HG03565 (cell line): Measurements from ENCODE around the gene GFRA1.
"Not testable (repeated sequence)": the region's sequence is repeated elsewhere in the genome, so short reads cannot be mapped to it uniquely, and the experiment has no call there.

ENCODE experiments used
- ATAC-seq: cut with Tn5 transposase; IDR thresholded peaks from one replicate; pipeline ENCODE4 v1.9.1; 2021; ENCODE audit warnings: mild to moderate bottlenecking, moderate library complexity; ENCODE audit not compliant: unreplicated experiment

Gene GFRA1

DNA sequence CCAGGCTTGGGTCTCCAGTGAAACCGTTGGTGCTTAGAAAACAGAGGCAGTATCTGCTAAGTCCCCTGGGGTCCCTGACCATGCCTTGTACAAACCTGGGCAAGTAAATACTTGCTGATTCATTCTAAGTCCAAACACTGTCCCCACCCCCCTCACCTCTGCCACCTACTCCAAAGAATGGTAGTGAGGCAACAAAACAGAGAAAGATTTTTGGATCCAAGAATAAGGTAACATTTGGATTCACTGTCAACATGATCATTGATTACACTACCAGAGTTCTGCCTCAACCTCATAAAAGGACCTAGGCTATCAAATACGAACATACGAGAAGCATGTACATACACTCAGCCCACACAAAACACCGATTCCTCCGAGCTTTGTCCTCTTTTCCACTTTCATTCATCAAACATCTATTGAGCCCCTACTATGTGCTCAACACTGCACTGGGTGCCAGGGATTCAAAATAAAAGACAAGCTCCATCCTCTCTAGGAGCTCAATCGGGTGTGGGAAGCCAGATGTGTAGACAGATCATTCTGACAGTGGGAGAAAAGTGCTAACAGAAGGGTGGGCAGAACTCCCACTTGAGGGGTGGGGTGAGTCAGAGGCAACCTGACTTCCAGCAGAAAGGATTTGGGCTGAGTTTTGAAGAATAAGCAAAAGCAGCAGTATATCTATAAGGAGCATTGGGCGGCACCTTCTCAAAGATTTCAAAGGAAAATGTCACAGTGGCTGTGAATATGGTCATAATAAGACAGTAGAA lies 71.2 kb downstream of the GFRA1 start:
- no peak for ATAC-seq

DNA sequence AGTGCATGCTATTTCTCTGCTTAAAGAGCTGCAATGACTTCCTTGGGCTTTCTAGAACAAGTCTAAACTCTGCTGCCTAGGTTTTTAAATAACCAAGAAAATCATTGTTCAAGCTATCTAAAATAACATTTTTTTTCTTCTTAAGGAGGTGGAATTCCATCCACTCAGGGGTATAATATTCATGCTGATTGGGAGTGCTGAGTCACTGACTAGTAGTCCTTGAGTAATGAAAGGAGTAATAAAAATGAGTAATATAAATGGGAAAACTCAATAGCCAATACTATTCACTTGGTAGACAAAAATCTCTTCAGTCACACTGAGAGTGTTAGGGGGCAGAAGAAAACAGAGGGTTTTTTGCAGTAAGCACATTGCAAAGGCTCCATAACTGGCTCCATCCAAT lies 72.0 kb downstream of the GFRA1 start:
- no peak for ATAC-seq

DNA sequence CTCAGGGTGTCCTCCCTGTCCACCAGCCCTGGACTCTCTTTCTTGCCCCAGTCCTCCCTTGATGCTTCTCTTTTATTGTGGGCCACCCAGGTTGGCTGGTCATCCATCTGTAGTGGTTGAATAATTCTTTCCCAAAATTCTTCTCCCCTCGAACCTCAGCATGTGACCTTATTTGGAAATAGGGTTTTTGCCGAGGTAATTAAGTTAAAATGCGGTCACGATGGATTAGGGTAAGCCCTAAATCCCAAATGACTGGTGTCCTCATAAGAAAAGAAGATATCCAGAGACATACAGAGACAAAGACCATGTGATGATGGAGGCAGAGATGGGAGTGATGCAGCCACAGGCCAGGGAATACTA lies 74.3 kb downstream of the GFRA1 start:
- no peak for ATAC-seq

DNA sequence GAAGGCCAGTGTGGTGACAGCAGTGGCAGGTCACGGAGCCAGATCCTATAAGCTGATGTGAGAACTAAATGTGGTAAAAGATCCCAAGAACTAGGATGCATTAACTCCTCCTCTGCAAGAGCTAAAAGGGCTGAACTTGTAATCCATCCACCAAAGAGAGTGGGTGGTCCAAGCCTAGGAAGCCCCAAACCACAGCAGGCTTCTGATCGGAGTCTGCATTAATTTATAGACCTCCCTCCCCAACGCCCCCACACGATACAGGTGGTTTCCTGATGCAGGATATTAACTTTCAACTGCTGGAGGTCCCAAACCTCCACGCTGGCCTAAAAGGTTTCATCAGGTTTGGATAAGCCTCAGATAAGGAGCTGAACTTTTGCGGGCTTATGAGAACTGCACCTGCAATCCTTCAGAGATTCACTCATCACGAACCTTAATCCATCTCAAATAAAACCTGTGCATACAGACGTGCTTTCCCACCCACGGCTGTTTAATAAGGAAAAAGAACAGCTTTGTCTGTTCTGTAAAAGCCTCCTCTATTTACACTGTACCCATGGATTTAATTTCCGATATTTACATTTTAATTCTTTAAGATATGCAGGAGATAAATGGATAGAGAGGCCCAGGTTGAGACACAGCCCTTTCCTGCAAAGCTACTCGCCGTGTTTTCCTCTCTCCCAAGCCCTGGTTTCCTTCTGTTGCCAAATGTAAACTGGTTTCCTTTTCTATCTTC lies 74.9 kb downstream of the GFRA1 start:
- no peak for ATAC-seq

DNA sequence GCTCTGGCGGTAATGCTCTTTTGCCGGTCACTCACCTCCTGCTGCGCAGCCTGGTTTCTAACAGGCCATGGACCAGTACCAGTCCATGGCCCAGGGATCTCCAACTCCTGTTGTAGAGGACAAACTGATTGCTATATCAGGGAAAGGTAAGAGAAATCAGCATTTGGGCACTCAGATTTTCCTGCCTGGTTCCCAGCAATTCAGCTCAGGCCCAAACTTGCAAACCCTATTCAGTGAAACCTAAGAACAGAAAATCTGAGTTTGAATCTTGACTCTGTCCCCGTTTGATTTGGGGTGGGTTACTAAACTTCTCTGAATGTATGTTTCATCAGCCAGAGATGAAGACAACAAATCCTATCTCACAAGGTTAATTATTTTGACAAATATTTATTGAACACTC lies 77.4 kb downstream of the GFRA1 start:
- ATAC-seq, result no peak

DNA sequence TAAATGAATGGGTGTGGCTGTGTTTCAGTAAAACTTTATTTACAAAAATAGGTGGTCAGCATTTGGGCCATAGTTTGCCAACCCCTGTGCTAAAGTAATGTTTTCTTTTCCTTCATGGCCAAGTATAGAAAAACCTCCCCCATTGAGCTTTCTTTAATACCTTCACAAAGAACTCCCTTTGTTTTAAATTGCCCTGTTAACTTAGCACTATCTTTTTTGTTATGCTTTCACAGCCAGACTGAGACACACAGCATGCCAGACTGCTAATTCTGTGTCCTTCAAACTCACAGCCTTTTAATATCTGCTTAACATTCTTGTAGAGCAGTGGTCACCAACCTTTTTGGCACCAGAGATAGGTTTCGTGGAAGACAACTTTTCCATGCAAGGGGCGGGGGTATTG lies 78.0 kb downstream of the GFRA1 start:
- ATAC-seq, result no peak

DNA sequence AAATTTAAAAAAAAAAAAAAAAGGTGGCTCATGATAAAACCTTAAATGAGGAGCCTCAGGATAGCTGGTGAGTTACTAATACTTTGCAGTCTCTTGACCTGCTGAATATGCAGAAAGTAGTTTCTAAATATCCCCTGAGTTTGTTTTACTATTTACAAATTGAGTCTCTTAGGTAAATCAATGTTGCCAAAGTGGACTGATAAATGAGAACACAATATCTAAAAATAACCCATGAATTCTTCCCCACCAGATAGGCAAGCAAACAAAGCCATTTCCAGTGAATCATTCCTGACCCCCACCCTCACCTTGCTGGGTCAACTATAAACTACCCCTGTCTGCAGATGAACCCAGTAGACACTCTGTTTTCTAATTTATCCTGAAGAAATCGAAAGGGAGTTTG lies 78.9 kb downstream of the GFRA1 start:
- no peak for ATAC-seq

DNA sequence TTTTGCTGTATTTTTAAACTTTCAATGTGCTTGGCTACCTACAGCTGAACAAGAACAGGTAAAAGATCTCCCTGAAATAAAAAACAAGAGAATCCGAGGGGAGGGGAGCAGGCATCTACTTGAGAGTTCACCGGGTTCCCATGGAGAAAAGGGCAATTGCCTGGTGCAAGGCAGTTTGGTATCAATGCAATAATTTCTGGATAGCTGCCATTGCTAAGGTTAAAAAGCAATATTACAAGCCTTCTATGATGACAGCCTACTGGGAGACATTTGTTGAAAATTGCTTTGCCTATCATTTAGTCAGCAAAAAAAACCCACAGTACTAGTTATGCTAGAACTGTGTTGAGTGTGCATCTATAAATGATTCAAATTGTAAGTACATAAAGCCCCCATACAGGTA lies 82.1 kb downstream of the GFRA1 start:
- ATAC-seq, result no peak

DNA sequence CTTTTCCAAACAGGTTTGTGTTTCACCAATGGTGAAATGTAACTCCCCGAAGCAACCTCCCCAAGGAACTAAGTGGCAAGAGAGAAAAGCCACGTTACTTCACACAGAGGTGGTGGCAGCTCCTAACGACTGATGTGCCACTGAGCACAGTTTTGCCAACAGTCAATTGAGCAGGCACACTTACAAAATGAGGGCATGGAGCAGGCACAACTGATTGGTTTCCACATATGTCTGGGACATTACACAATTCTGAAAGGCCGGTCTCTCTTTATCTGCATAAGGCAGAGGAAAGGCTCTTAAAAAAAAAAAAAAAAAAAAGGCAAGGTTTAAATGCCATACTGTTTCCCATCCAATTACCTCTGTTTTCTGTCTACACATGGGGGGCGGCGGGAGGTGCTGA lies 86.7 kb downstream of the GFRA1 start:
- no peak for ATAC-seq

DNA sequence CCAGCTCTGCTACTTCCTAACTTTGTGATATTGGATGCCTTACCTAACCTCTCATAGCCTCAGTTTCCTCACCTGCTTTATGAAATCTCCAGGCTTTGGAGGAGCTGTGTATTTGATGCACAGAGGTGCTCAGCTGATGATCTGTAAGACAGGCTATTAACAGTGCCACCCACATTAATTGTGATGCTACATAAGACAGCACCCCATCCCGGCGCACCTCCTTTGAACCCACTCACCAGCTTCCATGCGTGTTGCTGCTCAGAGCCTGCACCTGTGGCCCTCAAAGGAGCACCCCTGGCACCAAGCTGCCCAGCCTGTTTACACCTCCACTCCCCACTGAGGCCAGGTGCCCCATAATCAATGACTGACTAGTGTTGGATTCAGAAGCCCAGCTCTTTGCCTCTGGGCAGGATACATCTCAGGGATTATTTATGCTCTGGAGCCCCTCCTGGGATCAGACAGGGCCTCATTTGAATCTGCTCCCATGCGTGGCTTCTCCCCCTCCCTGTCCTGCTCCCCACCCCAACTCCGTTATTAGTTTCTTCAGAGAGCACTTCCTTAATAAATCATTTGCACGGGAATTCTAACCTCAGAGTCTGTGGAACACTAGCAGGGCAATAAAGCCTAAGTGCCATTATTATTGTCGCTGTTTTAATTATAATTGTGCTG lies 87.7 kb downstream of the GFRA1 start:
- no peak for ATAC-seq

DNA sequence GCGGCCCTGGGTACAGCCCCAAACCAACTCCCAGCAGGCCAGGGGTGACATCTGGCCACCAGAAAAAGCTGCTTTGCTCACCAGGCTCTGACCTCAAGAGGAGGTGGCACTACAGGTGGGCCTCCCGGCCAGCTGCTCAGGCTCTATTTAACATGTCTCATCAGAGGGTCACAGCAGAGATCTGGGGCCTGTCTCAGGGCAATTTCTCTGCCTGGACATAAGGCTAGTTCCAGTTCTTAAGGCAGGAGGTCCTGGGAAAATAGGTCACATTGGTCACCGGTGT lies 88.6 kb downstream of the GFRA1 start:
- no peak for ATAC-seq

DNA sequence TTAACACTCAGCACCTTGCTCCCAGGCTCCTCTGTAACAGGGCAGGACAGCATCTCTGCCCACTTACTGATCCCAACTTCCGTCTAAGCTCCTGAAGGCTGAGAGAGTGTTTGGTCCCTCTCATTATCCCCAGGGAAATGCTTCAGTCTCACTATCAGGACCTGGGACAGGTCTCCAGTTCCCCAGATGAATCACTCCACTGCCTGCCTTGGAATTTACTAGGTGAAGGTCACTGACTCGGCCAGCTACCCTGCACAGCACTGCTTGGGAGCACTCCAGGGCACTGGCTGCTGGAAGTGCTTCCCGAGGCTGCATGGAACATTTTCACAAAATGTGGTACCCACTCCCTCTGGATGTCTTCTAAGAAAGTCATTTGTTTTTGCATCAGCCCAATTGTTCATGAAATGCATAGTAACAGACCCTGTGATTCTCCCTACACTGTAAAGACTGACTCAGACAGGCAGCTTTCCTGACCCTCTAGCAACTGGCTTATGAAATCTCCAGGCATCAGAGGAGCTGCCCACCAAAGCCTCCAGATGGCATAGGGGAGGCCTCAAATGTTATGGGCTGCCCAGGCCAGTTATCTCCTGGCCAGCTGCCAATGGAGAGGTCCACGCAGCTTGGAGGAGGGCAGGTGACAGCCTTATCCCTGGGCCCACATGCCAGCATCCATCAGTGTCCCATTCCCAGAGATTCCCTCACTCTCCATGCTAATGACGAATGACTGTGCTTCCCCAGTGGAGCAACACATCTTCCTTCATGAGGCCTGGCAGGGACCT lies 89.1 kb downstream of the GFRA1 start:
- ATAC-seq, result no peak

DNA sequence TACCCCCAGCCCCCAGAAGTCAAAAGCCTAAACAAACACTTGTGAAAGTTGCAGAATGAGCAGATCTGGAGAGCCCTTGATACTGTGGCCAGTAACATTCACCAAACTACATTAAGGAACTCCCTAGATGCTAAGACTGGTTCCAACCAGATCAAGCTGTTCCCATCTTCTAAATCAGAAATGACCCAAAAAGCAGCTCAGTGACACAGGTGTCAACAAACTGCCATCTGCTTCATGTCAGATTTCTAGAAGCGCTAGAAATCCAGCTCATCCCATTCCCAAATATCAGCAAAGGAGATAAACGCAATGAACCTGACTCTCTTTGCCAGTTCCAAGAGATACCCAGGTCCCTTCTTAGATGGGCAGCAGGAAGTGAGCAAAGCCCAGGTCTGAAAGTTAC lies 90.6 kb downstream of the GFRA1 start:
- no peak for ATAC-seq

DNA sequence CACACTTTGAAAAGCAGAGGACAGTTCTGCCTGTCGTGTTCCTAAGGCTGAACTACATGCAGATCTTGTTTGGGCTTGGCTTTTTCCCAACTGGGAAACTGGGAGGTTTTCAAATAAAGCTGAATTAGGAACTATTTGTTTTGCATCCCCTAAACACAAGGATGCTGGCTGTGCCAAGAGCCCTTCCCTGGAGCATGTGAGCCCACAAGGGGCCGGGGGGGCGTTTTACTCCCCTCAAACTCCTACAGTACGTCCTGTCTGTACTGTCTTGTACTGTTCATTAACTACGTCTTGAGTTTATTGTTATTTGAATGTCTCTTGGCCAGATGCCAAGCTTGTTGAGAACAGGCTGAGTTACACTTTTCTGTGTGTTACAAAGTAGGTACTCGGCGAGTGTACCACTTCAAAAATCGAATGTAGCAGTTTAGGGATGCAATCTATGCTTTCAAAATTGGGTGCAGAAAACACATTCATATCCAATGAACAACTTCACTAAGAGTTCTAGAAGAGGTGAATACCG lies 94.9 kb downstream of the GFRA1 start:
- ATAC-seq, result no peak

DNA sequence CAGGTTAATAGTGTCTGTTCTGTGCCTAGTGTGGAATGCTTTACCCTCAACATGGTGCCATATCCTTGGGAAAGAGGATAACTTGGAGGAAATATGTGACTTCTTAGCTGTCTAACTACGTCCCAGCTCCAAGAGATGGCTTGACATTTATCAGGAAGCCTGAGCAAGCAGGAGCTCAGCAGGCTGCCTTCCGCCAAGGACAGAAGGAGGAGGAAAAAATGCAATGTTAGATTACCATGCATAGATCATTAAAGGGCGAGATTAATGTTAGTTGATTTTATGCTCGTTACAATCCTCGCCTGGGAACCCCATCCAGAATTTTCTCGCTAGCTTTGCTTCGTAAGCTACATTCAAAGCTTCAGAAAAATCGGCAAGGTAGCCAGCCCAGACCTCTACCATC lies 97.8 kb downstream of the GFRA1 start:
- no peak for ATAC-seq

DNA sequence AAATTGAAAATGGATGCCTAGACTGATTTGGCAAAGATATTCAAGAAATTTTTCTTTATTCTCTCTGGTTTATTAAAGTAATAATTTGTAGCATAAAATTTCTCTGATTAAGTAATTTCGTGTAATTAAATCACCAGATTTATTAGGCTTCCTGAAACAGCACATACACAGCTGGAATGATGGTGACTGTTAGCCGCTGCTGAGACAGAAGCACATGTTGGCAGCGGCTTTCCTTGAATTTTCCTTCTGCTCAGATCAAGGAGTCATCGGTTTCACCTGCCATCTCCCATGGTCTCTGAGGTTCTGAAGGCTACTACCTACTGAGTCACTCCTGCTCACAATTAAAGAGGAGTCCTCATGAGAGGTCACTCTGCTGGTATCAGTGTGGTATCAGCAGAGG lies 101.5 kb downstream of the GFRA1 start:
- ATAC-seq, result no peak

DNA sequence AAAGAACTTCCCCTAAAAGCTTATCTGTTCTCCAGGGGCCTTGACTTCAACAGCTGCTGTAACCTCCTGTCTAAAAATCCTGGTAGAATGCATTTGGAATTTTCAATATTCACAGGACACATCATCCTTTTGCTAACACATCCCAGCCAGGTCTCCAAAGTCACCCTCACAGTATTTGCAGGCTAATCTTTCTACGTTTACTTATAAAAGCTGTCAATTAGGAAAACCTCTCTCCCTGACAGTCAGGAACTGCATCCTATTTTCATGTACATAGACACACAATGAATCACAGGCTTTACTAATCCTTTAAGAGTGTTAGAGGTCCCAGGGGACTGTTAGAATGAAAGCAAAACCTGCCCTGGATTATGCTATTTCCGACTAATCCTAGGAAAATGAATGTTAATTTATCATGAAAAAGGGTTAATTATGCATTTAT lies 102.2 kb downstream of the GFRA1 start:
- ATAC-seq, result no peak

DNA sequence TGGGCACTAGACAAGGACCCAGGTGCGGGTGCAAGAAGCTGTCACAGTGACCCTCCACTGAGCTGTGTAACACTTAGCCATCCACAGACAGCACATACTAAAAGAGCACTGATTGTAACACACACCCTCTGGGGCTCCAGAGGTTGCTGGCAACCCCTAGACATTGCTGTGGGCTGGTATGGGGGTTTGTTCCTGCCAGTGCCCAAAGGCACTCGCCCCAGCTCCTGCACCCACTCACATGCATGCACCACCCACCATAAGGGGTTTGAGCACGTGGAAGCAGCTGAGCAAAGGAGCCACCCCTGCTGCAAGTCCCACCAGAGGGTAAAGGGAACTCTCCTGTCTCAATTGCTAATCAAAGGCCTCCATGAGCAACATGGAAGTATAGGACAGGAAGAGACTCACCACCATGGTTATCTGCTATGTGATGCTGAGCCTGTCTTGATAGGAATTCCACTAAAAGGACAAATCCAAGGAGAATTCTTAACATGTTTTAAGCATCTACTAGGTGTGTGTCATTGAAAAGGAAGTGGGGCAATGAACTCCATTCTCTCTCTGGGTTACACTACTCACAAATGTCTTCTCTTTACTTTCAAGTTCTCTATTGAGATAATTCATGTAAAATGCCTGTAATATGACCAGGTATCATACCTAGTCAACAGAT lies 103.1 kb downstream of the GFRA1 start:
- ATAC-seq, result no peak

DNA sequence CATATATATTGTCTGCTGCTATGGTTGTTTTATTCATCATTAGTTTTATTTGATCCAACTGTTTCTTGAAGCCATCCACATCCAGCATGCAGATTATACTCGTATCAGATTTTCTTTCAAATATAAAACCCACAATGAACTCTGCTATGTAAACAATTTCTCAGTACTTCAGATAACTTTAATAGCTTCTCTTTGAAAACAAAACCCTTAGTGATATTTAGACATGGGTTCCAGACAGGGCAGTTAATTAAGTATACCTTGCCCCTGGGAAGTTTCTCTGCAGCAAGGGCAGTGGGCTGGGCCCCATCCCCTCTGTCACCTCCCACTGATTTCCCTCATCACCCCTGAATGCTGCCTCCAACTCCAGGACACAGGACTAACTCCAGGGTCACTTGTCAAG lies 104.3 kb downstream of the GFRA1 start:
- no peak for ATAC-seq

DNA sequence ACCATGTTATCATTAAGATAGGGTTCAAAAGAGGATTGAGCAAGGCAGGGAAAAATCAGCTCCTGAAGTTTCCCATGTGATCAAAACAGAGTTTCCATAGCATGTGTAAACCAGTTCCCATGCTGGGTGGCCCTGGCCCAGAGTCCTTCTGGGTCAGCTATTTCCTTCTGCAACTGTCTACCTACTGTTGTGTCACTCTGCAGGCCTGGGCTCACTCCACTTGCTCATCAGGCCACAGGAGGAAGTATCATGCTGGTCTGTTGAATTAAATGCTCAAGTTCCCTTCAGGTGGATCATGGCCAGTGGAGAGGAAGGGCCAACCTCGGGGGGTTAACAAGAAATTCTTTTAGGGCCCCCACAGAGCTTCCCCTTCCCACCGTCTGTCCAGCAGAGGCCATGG lies 104.7 kb downstream of the GFRA1 start:
- no peak for ATAC-seq

DNA sequence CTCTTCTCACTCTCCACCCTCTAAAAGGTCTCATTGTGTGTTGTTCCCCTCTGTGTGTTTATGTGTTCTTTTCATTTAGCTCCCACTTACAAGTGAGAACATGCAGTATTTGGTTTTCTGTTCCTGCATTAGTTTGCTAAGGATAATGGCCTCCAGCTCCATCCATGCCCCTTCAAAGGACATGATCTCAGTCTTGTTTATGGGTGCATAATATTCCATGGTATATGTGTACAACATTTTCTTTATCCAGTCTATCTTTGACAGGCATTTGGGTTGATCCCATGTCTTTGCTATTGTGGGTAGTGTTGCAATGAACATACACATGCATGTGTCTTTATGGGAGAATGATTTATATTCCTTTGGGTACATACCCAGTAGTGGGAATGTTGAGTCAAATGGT lies 107.1 kb downstream of the GFRA1 start:
- ATAC-seq, result not testable (repeated sequence)
